Measurements from ENCODE around the gene AAK1.

Gene AAK1

DNA sequence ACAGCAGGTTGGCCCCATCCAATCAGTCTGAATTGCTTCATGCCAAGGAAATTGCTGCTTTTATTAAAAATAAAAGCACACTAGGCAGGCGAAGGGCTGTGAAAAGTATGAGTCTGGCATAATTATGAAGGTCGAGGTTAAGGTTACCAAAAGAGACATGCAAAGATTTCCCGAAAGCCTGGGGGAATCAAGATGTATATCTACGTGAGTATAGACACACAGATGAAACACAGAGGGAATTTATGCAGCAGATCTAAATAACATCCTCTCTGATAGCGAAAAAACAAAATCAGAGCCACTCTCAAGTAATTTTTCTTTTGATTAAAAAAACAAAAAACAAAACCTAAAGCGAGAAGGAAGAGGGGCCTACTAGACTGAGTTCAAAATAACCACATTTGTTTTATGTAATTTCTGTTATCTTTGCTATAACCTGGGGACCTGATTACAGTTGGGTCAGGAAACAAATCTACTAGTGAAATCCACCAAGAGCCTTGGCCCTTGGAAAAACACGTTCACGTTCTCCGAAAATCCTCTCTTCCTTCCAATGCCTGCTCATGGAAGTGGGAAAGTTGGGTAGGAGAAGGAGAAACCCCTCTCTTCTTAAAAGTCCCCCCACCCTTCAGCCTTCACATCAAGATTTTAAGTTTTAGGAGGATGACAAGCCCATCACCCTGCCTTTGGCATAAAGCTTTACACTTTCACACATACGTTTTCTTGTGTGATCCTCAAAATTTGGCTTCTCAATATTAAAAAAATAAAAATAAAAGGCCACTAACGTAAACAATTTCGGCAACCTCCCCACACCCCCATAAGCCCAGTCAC, 1.4 kb downstream of the AAK1 start:
- Histone ChIP-seq H3K36me3 (ENCODE audit: control insufficient read depth, low read length) (no peaks in the 10 kb centered on the region), H3K79me2 (ENCODE audit: control insufficient read depth, low read length) (no peaks in the 10 kb centered on the region), H3K27me3 (ENCODE audit: control insufficient read depth, low read length) (peaks cover 92% of the 10 kb centered on the region), H3K9me2 (replicated peaks; ENCODE audit: control insufficient read depth, low read length) (no peaks in the 10 kb centered on the region), H3K4me1 (ENCODE audit: control insufficient read depth, low read length) (peaks cover 38% of the 10 kb centered on the region), H3K4me3 (ENCODE audit: low read length) (0 out of 2 replicates have a peak overlapping the region, but pooled peaks have one; percentile 93), H4K20me1 (ENCODE audit: control insufficient read depth, insufficient read depth, low read depth, low read length) (0 out of 2 replicates have a peak, but pooled peaks cover 4% of the 10 kb centered on the region), H3K27ac (ENCODE audit: low read depth, low read length) (no peak overlapping the region), H3K9me3 (ENCODE audit: control insufficient read depth, insufficient read depth, low read length) (no peaks in the 10 kb centered on the region; the same call in 1 of the 2 replicates), H3K4me2 (ENCODE audit: low read length) (peak overlapping the region; percentile 97; the same call in 1 of the 2 replicates), H3F3A (ENCODE audit: control insufficient read depth, insufficient read depth) (peaks cover 2% of the 10 kb centered on the region; the same call in 1 of the 2 replicates)
- TF ChIP-seq, protein P1, sequence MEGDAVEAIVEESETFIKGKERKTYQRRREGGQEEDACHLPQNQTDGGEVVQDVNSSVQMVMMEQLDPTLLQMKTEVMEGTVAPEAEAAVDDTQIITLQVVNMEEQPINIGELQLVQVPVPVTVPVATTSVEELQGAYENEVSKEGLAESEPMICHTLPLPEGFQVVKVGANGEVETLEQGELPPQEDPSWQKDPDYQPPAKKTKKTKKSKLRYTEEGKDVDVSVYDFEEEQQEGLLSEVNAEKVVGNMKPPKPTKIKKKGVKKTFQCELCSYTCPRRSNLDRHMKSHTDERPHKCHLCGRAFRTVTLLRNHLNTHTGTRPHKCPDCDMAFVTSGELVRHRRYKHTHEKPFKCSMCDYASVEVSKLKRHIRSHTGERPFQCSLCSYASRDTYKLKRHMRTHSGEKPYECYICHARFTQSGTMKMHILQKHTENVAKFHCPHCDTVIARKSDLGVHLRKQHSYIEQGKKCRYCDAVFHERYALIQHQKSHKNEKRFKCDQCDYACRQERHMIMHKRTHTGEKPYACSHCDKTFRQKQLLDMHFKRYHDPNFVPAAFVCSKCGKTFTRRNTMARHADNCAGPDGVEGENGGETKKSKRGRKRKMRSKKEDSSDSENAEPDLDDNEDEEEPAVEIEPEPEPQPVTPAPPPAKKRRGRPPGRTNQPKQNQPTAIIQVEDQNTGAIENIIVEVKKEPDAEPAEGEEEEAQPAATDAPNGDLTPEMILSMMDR (IDR thresholded peaks at IDR 0.05; ENCODE audit: low read depth, low read length, poor library complexity, severe bottlenecking) = no peak
- no peak for TF ChIP-seq EZH2phosphoT487 (IDR thresholded peaks at IDR 0.05; ENCODE audit: borderline replicate concordance, low read length)

DNA sequence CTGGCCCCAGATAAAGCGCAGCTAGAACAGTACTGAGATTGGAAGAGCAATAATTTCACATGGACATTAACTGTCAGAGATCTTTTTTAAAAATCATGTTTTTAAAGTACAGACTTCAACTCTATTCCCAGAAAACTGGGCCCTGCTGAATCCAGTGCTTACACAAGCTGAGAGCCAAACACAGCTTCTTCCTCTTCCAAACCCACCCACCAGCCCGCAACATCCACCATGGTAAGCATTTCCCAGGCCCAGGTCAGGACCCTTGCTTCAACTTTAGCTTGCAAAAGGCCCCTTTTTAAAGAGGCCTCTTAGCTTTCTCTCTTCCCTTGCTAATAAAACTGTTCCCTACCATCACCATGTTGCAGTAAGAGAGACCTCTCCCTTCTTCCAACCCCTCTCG, 2.1 kb downstream of the AAK1 start:
- H3K9me2 ChIP-seq (replicated peaks; ENCODE audit: control insufficient read depth, low read length) = no peaks in the 10 kb centered on the region
- no peak overlapping the region for H3K27ac ChIP-seq (ENCODE audit: low read depth, low read length)
- H3K36me3 ChIP-seq (ENCODE audit: control insufficient read depth, low read length) = no peaks in the 10 kb centered on the region
- no peak for TF ChIP-seq EZH2phosphoT487 (IDR thresholded peaks at IDR 0.05; ENCODE audit: borderline replicate concordance, low read length)
- TF ChIP-seq, protein P1 (IDR thresholded peaks at IDR 0.05; ENCODE audit: low read depth, low read length, poor library complexity, severe bottlenecking) = no peak
- peaks cover 32% of the 10 kb centered on the region for H3K4me1 ChIP-seq (ENCODE audit: control insufficient read depth, low read length)
- H3K27me3 ChIP-seq (ENCODE audit: control insufficient read depth, low read length) = peaks cover 87% of the 10 kb centered on the region
- no peaks in the 10 kb centered on the region for H3K79me2 ChIP-seq (ENCODE audit: control insufficient read depth, low read length)
- H3F3A ChIP-seq (ENCODE audit: control insufficient read depth, insufficient read depth) = peaks cover 2% of the 10 kb centered on the region; the same call in 1 of the 2 replicates
- H3K4me2 ChIP-seq (ENCODE audit: low read length) = no peak overlapping the region
- no peaks in the 10 kb centered on the region for H3K9me3 ChIP-seq (ENCODE audit: control insufficient read depth, insufficient read depth, low read length)
- no peak overlapping the region for H3K4me3 ChIP-seq (ENCODE audit: low read length)
- 0 out of 2 replicates have a peak, but pooled peaks cover 4% of the 10 kb centered on the region for H4K20me1 ChIP-seq (ENCODE audit: control insufficient read depth, insufficient read depth, low read depth, low read length)

DNA sequence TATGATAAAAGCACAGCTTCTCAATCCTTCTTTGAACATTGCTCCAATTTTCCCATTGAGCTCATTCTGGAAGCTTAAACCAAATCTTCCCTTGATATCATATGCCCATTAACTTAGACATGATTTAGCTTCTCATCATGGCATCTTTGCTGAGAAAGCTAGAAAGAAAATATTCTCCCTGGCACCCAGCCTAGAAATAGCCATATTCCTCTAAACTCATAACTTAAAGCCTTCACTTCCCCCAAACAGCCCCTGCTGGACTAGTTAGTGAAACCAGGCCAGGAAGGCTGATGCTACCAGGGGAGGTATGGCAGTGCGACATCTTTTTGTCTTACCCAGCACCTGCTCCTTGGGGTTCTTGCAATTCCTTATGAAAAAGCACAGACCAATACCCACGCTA, 4.3 kb downstream of the AAK1 start:
- TF ChIP-seq, protein P1 (IDR thresholded peaks at IDR 0.05; ENCODE audit: low read depth, low read length, poor library complexity, severe bottlenecking) = no peak
- no peak for TF ChIP-seq EZH2phosphoT487 (IDR thresholded peaks at IDR 0.05; ENCODE audit: borderline replicate concordance, low read length)
- Histone ChIP-seq H3K27me3 (ENCODE audit: control insufficient read depth, low read length) (peaks cover 71% of the 10 kb centered on the region), H3K4me1 (ENCODE audit: control insufficient read depth, low read length) (peaks cover 12% of the 10 kb centered on the region), H3K4me2 (ENCODE audit: low read length) (no peak overlapping the region), H3K36me3 (ENCODE audit: control insufficient read depth, low read length) (no peaks in the 10 kb centered on the region), H3K9me2 (replicated peaks; ENCODE audit: control insufficient read depth, low read length) (no peaks in the 10 kb centered on the region), H4K20me1 (ENCODE audit: control insufficient read depth, insufficient read depth, low read depth, low read length) (no peaks in the 10 kb centered on the region), H3K9me3 (ENCODE audit: control insufficient read depth, insufficient read depth, low read length) (no peaks in the 10 kb centered on the region), H3K27ac (ENCODE audit: low read depth, low read length) (no peak overlapping the region), H3K4me3 (ENCODE audit: low read length) (no peak overlapping the region), H3K79me2 (ENCODE audit: control insufficient read depth, low read length) (no peaks in the 10 kb centered on the region), H3F3A (ENCODE audit: control insufficient read depth, insufficient read depth) (no peaks in the 10 kb centered on the region)

All from DOHH2 (cell line).